Stimulated activated CD8-positive, alpha-beta memory T cell treated with anti-CD3 and anti-CD28 coated beads, Interleukin-12 subunit alpha, Interleukin-12 subunit beta, amount 100 ng/mL, for 4 hours (primary cell): ENCODE results near the gene CD24.

Experiments used
- DNase-seq: peaks from one replicate; pipeline ENCODE4 v3.0.0-alpha.2; 2020; ENCODE audit warnings: low read depth

CD24 gene

DNA sequence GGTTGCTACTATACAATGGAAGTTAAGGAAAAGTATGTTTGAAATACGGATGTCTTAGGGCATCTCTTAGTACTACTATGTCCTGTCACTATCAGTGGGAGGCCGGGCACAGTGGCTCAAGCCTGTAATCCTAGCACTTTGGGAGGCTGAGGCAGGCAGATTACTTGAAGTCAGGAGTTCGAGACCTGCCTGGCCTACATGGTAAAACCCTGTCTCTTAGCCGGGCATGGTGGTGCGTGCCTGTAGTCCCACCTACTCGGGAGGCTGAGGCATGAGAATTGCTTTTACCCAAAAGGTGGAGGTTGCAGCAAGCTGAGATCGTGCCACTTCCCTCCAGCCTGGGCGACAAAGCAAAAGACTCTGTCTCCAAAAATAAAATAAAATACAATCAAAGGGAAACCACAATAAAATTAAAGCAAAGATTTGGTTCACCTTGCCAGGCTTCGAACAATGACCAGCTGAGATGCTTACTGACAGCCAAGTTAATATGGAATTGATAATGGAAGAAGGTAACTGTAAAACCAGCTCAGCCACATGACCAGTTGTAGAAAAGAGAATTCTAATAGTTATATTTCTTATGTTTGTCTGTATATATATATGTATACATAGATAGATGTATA is 6.5 kb downstream of the CD24 start:
- no peak for DNase-seq

DNA sequence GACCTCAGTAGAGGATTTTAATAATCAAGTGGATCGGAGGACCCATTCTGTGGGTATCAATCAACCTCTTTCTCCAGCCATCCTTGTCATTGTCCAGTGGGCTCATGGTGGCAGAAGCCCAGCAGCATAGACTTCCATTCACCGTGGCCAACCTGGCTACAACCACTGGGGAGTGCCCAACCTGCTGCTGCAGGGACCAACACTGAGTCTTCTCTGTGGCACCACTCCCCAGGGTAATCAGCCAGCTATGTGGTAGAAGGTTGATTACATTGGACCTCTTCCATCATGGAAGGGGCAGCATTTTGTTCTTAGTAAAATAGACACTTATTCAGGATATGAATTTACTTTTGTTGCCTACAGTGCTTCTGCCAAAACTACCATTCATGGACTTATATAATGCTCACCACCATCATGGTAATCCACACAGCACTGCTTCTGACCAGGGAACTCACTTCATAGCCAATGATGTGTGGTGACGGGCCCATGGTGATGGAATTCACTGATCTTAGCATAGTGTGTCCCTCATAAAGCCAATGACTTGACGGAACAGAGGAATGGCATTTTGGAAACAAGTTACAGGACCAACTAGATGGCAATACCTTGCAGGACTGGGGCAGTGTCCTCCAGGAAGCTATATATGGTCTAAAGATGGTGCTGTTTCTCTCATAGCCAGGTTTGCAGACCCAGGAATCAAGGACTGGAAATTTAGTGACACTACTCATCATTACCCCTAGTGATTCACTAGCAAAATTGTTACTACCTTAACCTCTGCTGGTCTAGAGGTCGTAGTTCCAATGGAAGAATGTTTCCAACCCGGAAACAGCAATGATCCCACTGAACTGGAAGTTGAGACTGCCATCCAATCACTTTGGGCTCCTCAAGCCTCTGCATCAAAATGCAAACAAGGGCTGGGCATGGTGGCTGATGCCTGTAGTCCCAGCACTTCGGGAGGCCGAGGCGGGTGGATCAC is 7.6 kb downstream of the CD24 start:
- DNase-seq, result no peak

DNA sequence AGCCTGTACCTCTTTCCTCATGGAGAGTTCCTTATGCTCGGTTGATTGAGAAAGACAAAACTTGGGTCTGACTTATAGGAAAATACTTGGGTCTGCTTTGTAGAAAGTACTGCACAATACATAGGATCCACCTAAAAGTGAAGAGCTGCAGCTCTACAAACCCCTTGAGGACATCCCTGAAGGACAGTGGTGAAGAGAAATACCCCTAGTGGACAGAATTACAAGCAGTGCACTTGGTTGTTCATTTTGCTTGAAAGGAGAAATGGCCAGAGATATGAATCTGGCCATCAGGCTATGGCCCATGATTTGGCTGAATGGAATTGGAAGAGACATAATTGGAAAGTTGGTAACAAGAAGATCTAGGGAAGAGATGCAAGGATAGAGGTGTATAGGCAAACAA is 8.3 kb downstream of the CD24 start:
- no peak for DNase-seq

DNA sequence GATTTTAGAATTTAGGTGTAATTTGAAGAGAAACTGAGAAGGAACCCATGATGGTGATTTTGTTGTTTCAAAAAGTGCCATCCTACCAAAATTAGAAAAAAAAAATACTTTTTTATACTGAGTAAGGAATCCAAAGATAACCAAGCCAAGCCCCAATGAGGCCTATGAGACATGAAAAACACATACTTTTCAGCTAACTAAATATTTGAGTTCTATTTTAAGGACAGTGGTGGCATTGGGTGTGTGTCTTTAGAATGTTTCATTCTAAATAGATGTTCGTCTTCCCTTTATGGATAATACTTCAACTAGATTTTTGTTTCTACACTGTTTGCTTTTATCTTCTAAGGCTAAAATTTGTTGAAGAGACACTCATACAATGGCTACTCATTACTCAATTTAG is 9.6 kb downstream of the CD24 start:
- DNase-seq, result no peak

DNA sequence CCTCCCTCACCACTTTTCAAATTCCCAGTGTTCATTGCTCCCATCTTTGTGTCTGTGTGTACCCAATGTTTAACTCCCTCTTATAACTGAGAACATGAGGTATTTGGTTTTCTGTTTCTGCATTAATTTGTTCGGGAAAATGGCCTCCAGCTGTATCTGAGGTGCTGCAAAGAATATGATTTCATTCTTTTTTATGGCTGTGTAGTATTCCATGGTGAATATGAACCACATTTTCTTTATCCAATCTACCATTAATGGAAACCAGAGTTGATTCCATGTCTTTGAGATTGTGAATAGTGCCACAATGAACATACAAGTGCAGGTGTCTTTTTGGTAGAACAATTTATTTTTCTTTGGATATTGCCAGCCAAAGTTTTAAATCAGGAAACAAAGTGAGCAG is 10.4 kb downstream of the CD24 start:
- no peak for DNase-seq

DNA sequence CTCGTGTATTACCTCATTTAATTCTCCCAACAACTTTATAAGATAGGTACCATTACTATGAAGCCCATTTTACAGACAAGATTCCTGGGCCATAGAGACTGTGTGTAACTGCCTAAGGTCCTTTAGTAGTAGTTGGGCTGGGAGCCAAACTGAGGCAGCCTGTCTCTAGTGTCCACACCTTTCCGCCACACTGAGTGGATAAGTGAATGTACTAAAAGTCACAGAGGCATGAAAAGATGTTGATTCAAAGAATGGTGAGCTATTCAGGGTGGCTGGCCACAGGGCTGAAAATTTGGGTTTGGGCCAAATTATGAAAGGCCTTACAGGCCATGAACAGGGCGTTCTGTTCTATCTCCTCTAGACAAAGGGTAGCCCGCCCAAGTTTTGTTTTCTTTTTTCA is 11.0 kb downstream of the CD24 start:
- no peak for DNase-seq

DNA sequence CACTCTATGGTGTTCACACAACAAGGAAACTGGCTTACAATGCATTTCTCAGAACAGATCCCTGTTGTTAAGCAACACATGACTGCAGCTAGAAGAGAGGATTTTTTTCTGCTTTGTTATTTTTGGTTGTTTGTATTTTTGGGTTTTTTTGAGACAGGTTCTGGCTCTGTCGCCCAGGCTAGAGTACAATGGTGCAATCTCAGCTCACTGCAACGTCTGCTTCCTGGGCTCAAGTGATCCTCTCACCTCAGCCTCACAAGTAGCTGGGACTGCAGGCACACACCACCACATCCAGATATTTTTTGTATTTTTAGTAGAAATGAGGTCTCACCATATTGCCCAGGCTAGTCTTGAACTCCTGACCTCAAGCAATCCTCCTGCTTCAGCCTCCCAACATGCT is 12.7 kb downstream of the CD24 start:
- DNase-seq, result no peak

DNA sequence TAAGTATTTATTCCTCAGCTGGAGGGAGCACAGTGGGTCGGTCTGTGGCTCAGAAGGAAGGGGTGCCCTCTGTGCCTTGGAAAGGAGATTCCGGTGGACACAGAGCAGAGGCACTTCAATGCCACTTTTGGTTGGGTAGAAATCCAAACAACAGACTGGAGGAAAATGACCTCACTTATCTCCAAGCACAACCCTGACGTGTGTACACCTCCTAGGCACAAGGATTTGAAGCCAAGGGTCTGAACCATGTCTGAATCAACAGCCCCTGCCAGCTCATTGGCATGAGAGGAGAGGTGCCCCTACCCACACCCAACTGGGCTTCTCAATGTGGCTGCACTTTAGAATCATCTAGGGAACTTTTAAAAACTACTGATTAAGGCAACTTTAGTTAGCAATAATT is 13.4 kb downstream of the CD24 start:
- DNase-seq, result no peak

DNA sequence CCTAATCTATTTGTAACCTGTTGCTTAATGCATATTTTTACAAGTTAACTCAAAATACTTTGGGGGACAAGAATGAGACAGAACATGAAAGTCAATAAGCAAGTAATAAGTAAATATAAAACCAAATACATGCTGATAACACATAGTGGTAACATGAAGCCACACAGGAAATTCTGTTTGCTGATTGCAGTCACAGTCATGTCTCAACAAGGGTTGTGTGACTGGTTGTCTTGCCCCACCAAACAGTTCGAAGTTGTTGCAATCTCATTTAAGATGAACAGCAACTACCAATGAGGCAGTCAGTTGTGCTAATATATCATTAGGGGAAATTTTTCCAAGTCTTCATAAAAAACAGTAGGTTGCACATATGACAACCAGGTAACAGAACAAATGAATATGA is 14.5 kb downstream of the CD24 start:
- DNase-seq, result no peak

DNA sequence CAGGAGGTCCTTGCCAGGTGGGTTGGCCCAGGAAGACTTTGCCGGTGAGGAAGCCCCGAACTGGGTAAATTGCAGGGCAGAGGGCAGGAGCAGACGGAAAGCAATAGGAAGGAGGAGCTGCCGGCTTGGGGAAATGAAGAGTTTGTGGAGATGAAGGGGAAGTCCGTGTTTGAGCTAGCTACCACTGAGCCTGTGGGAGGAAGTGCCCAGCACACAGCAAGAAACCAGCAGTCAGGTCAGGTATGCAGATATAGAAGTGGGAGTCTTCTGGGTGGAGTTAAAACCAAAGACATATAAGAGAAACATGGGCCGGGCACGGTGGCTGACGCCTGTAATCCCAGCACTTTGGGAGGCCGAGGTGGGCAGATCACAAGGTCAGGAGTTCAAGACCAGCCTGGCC is 34.7 kb downstream of the CD24 start:
- no peak for DNase-seq

DNA sequence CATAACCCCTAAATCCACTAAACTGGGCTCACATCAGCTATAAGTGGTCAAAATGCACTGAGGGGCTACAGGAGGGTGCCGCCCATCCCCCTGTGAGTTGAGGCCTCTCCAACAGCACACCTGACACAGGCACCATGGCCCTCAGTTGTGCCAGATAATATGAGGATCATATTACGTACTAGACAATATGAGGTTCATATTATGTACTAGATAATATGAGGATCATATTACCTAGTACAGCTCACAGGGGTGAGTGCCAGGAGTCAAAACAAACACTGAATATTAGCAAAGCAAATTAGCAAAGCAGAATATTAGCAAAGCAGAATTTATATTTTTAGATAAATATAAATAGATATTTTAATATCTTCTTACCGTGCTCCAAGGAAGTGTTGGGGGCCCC is 35.3 kb downstream of the CD24 start:
- no peak for DNase-seq

DNA sequence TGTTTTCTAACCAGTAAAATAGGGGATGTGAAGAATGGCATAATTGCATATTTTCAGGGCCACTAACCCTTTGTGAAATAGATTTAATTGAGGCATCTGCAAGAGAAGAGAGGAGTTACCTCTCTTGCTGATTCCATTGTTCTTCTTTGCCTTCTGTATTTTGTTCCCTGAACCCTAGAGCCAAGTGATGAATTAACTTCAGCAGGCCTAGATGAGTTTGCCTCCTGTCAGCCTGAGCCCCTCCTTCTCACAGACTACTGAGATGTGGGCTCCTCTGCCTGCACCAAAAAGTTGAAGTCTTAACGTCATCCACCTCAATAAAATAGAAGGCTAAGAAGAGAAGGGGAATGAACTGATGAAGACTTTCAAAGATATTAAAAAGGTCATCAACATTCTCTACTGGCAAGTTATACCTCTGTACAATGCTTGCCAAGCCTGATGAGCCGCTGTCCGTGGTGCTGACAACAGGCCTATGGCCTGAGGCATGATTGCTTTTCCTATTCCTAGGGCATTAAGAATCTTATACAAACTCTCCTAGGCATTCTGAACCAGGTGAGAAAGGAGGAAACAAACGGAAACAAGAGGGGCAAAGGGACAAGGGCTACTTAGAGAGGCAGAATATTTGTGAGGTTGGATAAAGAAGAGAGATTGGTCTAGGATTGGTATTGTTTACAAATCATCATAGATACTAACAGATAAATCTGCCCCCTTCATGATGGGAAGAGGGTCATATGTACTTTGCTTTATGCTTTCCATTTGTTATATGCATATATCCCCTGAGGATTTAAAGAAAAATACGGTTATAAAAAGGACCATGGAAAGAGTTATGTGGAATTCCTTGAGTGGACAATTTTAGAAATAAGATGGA is 46.8 kb downstream of the CD24 start:
- no peak for DNase-seq

DNA sequence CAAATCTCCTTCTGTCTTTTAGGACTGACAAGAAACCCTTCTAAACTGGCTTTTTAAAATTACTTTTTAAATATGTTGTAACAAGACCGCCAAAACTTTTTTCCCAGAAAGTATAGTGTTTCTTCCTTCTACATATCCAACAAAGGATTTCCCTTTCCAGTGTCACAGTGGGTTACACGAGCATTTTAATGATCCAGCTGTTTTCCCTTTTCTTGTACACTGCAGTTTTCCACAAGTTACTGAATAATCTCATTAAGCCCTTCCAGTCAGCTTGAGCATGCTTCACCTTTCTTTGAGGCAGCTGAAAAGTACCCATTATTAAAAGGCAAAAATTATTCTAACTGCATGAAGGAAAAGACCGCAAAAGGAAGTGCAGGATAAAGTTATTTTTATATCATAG is 48.6 kb downstream of the CD24 start:
- no peak for DNase-seq

DNA sequence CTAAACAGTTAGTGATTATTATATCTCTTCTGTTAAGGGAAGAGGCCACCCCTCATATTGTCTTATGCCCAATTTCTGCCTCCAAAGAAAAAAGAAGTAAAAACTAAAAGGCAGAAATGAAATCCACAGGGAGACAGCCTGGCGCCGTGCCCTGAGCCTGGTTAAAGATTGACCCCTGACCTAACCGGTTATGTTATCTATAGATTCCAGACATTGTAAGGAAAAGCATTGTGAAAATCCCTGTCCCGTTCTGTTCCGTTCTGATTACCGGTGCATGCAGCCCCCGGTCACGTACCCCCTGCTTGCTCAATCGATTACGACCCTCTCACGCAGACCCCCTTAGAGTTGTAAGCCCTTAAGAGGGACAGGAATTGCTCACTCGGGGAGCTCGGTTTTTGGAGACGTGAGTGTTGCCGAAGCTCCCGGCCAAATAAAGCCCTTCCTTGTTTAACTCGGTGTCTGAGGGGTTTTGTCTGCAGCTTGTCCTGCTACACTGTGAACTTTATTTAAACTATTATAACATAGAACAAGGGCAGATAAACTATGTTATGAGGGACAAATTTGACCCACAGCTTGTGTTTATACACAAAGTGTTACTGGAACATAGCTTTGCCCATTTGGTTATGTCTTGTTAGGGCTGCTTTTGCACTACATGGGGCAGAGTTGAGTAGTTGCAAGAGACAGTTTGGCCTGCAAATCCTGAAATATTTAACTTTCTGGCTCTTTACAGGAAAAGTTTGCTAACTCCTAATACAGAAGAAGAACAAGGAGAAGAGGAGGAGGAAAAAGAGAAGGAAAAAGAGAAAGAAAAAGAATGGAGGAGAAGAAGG is 49.6 kb downstream of the CD24 start:
- DNase-seq, result no peak

DNA sequence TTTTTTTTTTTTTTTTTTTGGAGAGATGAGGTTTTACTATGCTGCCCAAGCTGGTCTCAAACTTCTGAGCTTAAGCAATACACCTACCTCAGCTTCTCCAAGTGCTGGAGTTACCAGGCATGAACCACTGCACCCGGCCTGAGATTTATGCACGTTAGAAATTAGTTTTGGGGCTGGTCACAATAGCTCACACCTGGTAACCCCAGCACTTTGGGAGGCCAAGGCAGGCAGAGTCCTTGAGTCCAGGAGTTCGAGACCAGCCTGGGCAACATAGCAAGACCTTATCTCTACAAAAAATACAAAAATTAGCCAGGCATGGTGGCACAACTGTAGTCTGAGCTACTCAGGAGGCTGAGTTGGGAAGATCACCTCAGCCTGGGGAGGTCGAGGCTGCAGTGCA is 51.9 kb downstream of the CD24 start:
- DNase-seq, result no peak
